ENCODE measurements around the gene P4HB. TPM values are rescaled to one million over a fixed set of nuclear protein-coding genes. Genes with fewer than 3 reads are reported as not detected.

The P4HB gene
- total RNA-seq, 1 donor from 2014 or later, result 463 TPM

DNA sequence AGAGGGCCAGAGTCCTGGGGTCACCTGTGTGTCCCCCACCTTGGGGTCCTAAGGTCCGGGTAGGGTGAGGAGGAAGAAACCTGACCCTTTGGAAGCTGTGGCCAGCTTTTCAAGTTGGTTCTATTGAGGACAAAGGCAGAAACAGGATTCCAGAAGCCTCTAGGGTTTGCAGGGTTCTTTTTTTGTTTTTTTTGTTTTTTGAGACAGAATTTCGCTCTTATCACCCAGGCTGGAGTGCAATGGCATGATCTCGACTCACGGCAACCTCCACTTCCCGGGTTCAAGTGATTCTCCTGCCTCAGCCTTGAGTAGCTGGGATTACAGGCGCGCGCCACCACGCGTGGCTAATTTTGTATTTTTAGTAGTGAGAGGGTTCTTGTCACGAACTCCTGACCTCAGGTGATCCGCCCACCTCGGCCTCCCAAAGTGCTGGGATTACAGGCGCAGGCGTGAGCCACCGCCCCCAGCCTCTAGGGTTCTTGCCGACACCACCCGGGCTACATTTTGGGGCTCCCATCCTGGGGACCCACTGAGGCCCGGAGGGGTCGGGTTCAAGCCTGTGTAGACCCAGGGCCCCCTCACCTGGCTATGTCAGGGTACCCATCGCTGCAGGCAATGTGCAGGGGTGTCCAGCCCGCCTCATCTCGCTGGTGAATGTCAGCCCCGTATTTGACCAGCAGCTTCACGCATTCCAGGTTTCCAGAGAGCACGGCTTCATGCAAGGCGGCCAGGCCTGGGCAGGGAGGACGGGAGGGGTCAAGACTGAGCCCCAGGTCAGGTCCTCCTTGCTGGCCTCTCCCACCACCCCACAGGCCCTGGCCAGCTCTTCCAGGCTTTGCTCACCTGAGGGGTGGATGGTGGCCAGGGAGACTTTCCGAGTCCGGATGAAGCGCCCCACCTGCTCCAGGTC, 26.2 kb downstream of the P4HB start:
- H3K27ac ChIP-seq, result peak overlapping the region; percentile 83
- intact Hi-C loops (cut with DNase I), result no loop called here
- peaks cover 42% of the 10 kb centered on the region for H3K4me1 ChIP-seq

GRCh38 chr17:81833160-81833920, 27.0 kb downstream of the P4HB start, which contains the start of gene MCRIP1:
TSS of gene MCRIP1 (minus strand) at chr17:81833291. CDS start at chr17:81824506, 8,785 bp downstream.
- peak within 1 kb of the TSS; percentile 83 for H3K27ac ChIP-seq
- no peaks in the 10 kb centered on the region for H3K27me3 ChIP-seq
- H3K9me3 ChIP-seq, result no peaks in the 10 kb centered on the region
- no peaks in the 10 kb centered on the region for H3K36me3 ChIP-seq
- peak in 1 of 2 donors; percentile 90 for TF ChIP-seq POLR2AphosphoS5 (IDR thresholded peaks at IDR 0.05; ENCODE audit: insufficient read depth in 1 of 2, low read depth in 1 of 2)
- TF ChIP-seq POLR2A (IDR thresholded peaks at IDR 0.05), result peak; percentile 50 to 94
- TF ChIP-seq, protein P1, sequence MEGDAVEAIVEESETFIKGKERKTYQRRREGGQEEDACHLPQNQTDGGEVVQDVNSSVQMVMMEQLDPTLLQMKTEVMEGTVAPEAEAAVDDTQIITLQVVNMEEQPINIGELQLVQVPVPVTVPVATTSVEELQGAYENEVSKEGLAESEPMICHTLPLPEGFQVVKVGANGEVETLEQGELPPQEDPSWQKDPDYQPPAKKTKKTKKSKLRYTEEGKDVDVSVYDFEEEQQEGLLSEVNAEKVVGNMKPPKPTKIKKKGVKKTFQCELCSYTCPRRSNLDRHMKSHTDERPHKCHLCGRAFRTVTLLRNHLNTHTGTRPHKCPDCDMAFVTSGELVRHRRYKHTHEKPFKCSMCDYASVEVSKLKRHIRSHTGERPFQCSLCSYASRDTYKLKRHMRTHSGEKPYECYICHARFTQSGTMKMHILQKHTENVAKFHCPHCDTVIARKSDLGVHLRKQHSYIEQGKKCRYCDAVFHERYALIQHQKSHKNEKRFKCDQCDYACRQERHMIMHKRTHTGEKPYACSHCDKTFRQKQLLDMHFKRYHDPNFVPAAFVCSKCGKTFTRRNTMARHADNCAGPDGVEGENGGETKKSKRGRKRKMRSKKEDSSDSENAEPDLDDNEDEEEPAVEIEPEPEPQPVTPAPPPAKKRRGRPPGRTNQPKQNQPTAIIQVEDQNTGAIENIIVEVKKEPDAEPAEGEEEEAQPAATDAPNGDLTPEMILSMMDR (IDR thresholded peaks at IDR 0.05), result no peak
- H3K4me3 ChIP-seq, result peak within 1 kb of the TSS; percentile 61 to 90
- H3K4me1 ChIP-seq, result peaks cover 50% of the 10 kb centered on the region
- no peak for DNase-seq (ENCODE audit: extremely low spot score in 2 of 2)
- intact Hi-C loops (cut with DNase I), result no loop called here

More for the DNA sequence above, 26.2 kb downstream of the P4HB start:
- Histone ChIP-seq H3K36me3 (no peaks in the 10 kb centered on the region), H3K4me3 (peak overlapping the region; percentile 61 to 90), H3K27me3 (no peaks in the 10 kb centered on the region), H3K9me3 (no peaks in the 10 kb centered on the region)
- TF ChIP-seq, protein P1 (IDR thresholded peaks at IDR 0.05), result no peak
- TF ChIP-seq POLR2A (IDR thresholded peaks at IDR 0.05) (no peak), POLR2AphosphoS5 (IDR thresholded peaks at IDR 0.05; ENCODE audit: insufficient read depth in 1 of 2, low read depth in 1 of 2) (no peak)
- DNase-seq (ENCODE audit: extremely low spot score in 2 of 2), result no peak

GRCh38 chr17:81832608-81833159, 27.7 kb downstream of the P4HB start:
- TF ChIP-seq POLR2A (IDR thresholded peaks at IDR 0.05) (no peak), POLR2AphosphoS5 (IDR thresholded peaks at IDR 0.05; ENCODE audit: insufficient read depth in 1 of 2, low read depth in 1 of 2) (no peak)
- TF ChIP-seq, protein P1 (IDR thresholded peaks at IDR 0.05), result no peak
- peak overlapping the region; percentile 61 to 90 for H3K4me3 ChIP-seq
- no peaks in the 10 kb centered on the region for H3K36me3 ChIP-seq
- intact Hi-C loops (cut with DNase I), result no loop called here
- peaks cover 56% of the 10 kb centered on the region for H3K4me1 ChIP-seq
- no peaks in the 10 kb centered on the region for H3K9me3 ChIP-seq
- H3K27me3 ChIP-seq, result no peaks in the 10 kb centered on the region
- DNase-seq (ENCODE audit: extremely low spot score in 2 of 2), result no peak
- H3K27ac ChIP-seq, result peak overlapping the region; percentile 80

DNA sequence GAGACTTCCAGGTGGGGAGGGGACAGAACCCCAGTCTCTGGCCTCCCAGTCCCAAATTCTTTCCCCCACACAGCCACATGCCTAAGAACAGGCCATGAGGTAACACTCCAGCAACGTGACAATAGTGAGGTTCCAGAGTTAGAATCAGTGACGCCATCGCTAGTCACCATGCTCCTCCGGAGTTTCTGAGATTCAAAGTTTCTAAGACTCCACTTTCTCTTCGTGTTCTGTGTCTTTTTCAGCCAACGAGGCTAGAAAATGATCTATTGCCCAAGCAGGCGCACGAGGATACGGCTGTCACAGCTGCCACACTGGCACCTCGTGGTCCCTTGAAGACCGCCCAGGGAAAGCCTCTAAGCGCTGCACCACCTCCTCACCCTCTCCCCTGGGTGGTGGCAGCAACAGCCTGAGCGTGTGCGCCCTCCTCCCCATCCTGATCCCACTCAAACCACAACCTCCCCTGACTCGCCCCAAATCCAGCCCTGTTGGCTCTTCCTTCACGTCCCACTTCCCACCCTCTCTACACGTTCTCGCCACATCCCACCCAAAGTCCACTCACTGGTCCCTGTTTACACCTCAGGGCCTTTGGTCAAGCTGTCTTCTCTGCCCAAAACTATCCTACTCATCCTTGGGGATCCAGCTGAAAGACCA, 28.3 kb downstream of the P4HB start:
- no peaks in the 10 kb centered on the region for H3K36me3 ChIP-seq
- no peak for DNase-seq (ENCODE audit: extremely low spot score in 2 of 2)
- peak overlapping the region; percentile 61 to 90 for H3K4me3 ChIP-seq
- peak overlapping the region; percentile 80 for H3K27ac ChIP-seq
- TF ChIP-seq POLR2A (IDR thresholded peaks at IDR 0.05), result no peak
- no peak for TF ChIP-seq POLR2AphosphoS5 (IDR thresholded peaks at IDR 0.05; ENCODE audit: insufficient read depth in 1 of 2, low read depth in 1 of 2)
- intact Hi-C loops (cut with DNase I), result no loop called here
- no peaks in the 10 kb centered on the region for H3K9me3 ChIP-seq
- no peaks in the 10 kb centered on the region for H3K27me3 ChIP-seq
- H3K4me1 ChIP-seq, result peaks cover 56% of the 10 kb centered on the region

- intact Hi-C loops (cut with DNase I), result no loop called here
- H3K36me3 ChIP-seq, result no peaks in the 10 kb centered on the region
- H3K27ac ChIP-seq, result peak overlapping the region; percentile 80
- TF ChIP-seq, protein P1 (IDR thresholded peaks at IDR 0.05), result no peak
- no peak for TF ChIP-seq POLR2A (IDR thresholded peaks at IDR 0.05)
- TF ChIP-seq POLR2AphosphoS5 (IDR thresholded peaks at IDR 0.05; ENCODE audit: insufficient read depth in 1 of 2, low read depth in 1 of 2), result no peak
- DNase-seq (ENCODE audit: extremely low spot score in 2 of 2), result no peak
- peak overlapping the region in 1 of 2 donors; percentile 61 for H3K4me3 ChIP-seq
- no peaks in the 10 kb centered on the region for H3K27me3 ChIP-seq
- no peaks in the 10 kb centered on the region for H3K9me3 ChIP-seq
- H3K4me1 ChIP-seq, result peaks cover 56% of the 10 kb centered on the region
Measured at GRCh38 chr17:81831563-81831956, 28.8 kb downstream of the P4HB start.

Data from vagina (tissue), 2 donors.